SKM-1 treated with dmso at 0.1 percent for 144 hours (cell line): Measurements from ENCODE around the gene SNX30.

Experiments used
- DNase-seq: peaks from one replicate; lab custom pipeline; 2025; ENCODE audit not compliant: unreplicated experiment; lab: John Stamatoyannopoulos, UW

The SNX30 gene

DNA sequence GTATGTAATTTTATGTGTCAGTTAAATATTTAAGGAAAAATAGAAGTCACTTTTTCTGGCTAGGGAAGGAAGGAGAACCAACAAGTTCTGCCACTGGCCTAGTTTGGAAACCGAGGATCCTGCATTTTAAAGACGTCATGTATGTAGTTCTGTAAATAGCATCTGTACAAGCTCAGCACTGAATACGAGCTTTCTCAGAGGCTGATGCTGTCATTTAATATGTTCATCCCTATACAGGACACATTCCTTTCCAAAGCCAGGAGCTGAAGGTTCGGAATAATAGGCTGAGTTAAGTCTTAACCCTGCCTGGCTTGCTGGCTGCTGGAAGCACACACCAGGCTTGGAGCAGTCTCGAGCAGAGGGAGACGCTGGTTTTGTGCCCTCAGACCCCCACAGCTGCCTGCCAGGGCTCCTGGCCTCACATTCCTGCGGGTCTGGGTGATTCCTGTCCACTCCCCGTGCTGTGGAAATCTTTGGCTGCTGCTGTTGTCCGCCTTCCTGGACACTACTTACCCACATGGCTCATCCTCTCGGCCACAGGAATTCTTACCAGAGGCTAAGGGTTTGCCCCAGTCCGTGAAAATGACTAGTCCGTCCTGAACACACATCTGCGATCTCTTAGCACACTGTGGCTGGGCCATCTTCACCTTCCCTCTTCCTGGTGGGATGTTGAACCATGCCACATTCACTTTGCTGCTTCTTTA, 103.5 kb downstream of the SNX30 start:
- DNase-seq = no peak

DNA sequence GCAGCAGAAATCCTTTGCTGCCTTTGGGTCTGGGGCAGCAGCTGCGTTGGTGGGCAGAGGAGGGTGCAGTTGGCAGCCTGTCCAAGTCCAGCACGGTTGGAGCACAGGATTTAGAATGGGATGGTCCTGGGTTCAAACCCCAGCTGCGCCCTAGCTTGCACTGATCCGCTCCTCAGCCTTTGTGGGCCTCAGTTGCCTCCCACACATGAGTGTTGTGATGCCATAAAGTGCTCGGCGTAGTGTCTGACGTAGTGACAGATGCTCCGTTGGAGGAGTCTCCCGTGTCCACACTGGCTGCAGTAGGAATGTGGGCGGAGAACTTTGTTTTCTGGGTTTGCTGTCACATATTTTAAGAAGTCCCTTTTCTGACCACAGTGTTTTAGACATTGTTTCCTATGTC, 104.1 kb downstream of the SNX30 start:
- no peak for DNase-seq

DNA sequence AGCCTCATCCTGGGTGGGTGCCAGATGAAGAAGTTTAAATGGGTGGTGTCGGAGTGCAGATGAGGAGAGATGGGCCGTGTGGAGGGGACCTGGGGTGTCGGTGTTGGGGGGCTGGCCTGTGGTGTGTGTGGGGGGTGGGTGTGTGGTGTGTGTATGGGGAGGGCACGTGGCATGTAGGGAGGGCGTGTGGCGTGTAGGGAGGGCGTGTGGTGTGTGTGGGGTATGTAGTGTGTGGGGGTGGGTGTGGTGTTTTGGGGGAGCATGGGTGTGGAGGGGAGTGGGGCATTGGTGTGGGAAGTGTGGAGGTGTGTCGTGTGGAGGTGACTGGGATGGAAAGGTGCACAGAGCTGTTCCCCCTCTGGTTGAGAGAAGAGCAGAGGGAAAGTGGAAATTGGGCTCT, 105.6 kb downstream of the SNX30 start:
- DNase-seq = no peak

DNA sequence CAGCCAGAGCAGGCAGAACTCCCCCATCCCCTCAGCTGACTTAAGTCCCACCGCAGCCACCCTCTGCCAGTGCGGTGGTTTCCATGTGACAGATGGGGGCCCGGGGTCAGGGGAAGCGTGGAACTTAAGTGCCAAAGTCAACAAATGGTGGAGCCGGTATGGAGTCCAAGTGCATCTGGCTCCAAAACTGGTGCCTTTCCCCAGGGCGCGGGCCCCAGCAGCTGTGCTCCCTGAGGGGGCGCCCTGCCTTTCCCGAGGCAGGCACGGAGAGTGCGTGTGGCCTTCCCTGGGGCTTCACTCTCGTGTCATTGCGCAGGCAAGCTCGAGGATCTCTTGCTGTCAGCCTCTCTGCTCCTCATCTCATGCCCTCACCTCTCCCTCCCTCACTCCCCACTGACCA, 106.3 kb downstream of the SNX30 start:
- no peak for DNase-seq

DNA sequence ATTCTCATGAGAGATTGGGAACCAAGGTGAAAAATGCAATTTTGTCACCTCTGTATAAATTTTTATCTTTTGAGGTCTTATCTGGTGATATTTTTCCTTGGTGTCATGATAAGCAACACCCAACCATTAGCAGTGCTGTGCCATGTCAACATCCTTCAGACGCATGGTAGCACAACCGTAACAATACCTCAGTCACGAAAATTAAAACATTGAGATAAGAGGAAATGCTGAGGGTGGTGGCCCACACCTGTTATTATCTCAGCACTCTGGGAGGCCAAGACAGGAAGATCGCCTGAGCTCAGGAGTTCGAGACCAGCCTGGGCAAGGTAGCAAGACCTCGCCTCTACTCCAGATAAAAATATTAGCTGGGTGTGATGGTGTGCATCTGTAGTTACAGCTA, 107.4 kb downstream of the SNX30 start:
- no peak for DNase-seq

DNA sequence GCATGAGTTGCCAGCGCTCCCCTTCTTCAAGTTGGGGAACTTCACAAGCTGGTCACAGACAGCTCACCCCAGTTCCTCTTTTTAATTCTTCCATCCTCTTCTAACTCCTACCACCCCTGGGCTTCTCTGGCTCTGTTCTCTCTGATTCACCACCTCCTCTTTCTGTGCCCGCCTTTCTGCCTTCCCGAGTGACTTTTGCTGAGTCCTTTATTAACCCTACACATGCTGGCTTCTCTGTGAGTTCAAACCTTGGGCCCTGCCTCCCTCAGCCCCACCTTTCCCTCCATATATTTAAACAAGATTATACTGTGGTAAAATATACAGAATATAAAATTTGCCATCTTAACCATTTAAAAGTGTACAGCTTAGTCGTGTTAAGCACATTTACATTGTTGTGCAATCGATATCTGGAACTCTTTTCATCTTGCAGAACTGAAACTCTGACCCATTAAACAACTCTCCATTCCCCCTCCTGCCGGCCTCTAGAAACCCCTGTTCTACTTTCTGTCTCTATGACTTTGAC, 108.1 kb downstream of the SNX30 start:
- DNase-seq = peak; percentile 88

DNA sequence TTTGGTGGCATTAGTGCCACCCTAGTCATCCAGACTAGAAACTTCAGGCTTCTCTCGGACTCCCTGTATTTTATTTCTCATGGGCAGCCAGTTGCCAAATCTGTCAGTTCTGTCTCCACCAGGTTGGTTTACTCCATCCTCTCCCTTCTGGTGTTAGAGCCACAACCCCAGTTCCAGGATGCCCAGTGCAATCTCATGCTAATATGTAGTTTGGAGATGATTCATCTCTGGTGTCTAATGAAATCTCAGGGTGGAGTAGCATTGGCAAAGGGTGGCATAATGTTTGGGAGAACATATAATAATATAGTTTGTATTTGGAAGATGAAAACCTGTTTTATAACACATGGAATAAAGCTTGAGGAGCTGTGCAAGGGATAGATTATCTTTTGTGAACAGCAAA, 109.9 kb downstream of the SNX30 start:
- no peak for DNase-seq

DNA sequence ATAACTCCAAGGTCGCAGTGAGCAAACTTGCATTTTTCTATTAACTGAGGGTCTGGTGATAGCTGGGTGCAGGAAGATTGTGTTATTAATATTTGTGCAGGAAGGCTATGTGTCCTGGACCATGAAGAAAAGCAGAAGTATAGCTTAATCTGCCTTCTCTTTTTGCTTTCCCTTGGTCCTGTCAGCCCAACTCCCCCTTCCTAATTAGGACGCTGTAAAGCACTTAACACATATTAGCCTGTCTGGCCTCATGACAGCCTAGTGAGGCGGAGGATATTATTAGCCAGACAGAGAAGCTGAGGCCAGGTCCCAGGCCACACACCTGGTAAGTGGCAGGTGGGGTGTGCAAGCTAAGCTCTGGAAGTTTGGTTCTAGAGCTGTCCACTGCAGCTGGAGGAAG, 110.6 kb downstream of the SNX30 start:
- DNase-seq = peak; percentile 8

DNA sequence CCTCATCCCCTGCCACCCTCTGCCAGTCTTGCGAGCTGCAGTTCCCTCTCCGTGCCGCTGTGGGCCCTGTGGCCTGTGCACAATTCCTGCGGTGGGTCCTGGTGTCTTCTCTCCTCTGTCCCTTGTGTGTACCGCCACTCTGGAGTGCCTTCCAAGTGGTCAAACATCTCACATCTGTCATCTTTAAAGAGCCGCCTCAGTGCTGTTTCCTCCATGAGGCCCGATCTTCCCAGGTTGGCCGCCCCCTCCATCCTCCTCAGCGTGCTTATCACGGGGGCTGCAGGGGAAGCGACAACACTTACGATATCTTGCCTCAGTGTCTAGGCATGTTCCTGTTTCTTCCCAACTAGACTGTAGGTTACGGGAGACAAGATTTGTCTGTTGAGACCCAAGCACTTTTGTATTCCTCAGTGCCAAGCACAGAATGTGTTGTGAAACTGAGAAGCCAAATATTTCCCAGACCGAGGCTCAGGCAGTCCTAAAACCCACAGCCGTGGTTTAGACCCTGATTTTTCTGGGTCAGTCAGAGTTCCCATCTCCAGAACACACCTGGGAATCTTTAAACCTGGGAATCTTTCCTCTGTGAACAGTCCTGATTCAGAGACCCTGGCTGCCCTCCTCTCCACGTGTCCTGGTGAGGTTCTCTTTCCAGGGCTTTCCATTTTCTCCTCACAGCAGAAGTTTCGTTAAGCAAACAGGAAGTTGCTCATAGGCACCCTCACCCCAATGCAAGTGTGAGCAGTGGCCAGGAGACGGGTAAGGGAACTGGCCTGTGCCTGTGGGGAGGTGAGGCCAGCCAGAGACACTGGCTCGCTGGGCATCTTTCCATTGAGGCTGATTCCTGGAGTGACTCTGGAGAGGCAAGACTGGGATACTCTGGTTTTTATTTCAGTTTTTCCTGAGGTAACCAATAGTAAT, 111.3 kb downstream of the SNX30 start:
- peak; percentile 46 for DNase-seq

DNA sequence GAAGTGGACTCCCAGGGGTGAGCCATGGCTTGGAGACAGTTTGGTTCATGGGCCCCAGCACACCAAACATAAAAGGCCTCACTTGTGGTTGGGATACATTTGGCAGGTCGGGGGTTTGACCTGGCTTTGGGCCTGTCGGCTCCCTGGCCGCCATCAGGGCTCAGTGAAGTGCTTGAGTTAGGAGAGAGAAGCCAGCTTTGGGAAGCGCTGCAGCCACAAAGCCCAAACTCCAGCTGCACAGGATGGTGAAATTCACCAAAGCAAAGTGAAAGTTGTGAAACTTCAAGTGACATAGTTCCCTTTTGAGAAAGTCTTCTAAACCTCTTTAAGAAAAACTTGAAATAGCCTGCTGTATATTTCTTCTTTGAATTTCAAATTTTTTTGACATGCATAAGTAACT, 112.7 kb downstream of the SNX30 start:
- DNase-seq = peak; percentile 67

DNA sequence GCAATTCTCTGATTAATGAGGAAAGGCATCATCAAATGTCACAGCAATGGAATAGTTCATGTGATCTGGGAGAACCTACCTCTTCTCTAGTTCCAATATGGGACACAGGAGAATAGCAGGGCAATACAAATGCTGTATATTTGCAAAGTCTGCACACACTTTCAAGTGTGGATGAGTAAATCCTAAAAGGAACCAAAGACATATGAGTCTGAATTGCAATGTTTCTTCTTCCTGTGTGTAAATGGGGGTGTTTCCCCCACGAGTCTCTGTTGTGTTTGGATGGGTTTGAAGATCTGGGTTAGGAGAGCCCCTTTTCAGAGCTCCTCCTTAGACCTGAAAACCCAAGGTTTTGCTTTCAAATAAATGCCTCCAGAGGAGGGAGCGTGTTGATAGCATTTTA, 113.2 kb downstream of the SNX30 start:
- DNase-seq = no peak

DNA sequence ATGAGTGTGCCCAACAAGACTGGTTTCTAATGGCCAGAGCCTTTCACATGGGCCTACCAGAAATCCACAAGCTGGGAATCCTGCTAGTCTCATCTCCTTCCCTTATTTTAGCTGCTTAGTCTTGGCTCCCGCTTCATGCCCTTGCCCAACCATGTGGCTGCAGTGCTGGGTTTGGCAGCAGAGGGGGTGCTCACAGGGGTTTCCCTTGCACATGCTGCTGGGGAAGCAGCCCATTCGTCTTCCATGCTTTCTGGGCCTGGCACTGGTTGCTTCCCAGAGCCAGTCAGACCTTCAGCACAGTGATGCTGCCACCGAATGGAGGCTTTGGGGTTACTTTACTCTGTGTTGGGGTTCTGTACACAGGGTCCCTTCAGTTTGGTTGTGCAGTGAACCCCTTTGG, 113.8 kb downstream of the SNX30 start:
- DNase-seq = no peak

DNA sequence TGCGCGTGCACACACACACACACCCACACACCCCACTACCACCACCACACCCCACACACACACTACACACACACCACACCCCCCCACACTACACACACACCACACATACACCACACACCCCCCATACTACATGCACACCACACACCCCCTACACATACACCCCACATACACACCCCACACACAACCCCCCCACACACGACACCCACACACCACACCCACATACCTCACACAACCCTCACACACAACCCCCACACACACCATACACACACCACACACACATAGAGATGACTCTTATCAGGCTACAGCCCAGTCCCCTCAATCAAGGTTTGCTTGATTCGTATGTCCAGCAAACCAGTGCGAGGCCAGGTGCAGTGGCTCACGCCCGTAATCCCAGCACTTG, 114.4 kb downstream of the SNX30 start:
- DNase-seq = no peak

DNA sequence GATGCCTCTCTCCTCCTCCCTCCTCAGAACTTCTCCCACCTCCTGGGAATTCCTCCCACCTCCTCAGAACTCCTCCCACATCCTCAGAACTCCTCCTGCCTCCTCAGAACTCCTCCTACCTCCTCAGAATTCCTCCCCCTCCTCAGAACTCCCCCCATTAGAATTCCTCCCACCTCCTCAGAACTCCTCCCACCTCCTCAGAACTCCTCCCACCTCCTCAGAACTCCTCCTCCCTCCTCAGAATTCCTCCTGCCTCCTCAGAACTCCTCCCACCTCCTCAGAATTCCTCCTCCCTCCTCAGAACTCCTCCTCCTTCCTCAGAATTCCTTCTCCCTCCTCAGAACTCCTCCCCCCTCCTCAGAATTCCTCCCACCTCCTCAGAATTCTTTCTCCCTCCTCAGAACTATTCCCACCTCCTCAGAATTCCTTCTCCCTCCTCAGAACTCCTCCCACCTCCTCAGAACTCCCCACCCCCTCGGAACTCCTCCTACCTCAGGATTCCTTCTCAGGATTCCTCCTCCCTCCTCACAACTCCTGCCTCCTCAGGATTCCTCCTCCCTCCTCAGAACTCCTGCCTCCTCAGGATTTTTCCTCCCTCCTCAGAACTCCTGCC, 116.2 kb downstream of the SNX30 start:
- DNase-seq = no peak

DNA sequence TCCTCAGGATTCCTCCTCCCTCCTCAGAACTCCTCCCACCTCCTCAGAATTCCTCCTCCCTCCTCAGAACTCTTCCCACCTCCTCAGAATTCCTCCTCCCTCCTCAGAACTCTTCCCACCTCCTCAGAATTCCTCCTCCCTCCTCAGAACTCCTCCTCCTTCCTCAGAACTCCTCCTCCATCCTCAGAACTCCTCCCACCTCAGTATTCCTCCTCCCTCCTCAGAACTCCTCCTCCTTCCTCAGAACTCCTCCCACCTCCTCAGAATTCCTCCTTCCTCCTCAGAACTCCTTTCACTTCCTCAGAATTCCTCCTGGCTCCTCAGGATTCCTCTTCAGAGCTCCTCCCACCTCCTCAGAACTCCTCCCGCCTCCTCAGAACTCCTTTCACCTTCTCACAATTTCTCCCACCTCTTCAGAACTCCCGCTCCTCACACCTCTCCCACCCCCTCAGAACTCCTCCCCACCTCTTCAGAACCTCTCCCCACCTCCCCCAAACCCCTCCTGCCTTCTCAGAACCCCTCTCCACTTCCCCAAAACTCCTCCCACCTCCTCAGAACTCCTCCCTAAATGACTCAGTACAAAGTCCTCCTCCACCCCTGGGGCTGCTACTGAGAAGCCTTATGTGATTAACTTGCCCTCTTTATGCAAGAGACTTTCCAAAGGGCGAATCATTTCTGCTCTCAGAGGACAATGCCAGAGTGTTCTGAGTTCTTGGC, 116.9 kb downstream of the SNX30 start:
- DNase-seq = no peak

DNA sequence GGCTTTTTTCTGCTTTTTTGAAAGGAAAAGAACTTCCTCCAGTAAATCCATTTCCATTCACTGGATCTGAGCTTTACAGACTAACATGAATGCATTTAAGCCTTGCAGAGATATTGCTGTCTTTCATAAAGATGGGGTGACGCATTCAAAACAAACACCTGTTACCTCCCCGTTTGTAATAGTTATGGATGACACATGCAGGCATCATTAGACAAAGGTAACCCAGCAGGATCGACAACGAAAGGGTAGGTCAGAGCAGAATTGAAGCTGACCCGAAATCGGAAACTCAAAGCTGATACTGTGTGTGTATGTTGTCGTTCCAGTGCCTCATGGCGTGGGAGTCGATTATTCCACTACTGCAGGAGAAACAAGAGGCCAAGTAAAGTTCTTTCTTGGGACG, 117.9 kb downstream of the SNX30 start:
- no peak for DNase-seq

DNA sequence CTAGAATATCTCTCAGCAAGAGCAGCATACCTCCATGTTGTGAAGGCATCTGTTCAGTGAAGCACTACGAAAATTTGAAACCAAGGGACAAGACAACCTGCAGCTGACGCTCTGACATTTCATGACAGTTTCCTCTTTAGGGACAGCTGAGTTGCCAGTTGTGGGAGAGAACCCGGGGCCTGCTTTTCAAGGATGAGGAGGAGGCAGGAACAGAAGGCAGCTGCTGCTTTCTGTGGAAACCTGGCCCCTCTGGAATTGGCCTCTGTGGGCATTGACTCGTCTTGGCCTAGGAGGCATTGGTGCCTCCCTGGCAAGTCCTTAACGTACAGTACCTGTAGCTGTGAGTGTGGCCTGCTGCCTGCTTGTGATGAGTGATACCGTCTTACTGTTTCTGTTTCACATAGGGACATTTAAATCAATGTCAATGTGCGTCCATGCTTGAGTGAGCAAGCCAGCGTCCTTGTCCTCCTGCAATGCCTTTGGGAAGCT, 118.5 kb downstream of the SNX30 start:
- DNase-seq = no peak

DNA sequence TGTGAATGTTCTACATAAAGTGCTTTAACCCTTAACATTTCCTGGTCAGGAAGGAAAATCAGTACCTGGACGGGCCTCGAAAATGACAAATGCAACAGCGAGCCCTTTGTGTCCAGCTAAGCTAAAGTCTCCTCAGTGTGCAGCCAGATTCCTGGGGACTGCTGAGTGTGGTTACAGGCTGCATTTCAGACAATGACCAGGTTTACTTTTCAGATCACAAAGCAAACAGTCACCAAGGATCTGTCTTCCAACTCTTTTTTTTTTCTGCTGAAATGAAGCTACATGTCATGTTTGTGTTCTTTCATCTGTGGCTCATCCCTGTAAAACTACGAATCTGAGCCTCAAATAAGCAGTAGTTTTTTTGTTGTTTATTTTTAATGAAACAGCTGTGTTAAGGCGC, 119.4 kb downstream of the SNX30 start:
- DNase-seq = no peak

DNA sequence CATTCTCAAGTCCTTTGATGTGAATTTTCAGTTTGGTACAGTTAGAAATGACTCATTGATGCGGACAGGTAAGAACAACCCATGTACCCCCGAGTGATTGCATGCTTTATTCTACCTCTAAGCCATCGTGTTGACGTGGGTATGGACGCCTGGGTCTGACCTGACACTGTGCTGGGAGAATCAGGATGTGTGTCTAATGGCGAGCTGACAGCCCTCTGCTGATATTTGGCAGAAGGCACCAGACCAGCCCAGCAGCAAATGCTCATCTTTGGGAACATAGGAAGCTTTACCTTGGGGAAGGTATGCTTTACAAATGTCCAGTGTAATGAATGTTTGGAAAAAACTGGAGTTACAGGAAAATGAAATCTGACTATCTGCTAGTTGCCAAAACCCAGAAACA, 120.0 kb downstream of the SNX30 start:
- DNase-seq = no peak

DNA sequence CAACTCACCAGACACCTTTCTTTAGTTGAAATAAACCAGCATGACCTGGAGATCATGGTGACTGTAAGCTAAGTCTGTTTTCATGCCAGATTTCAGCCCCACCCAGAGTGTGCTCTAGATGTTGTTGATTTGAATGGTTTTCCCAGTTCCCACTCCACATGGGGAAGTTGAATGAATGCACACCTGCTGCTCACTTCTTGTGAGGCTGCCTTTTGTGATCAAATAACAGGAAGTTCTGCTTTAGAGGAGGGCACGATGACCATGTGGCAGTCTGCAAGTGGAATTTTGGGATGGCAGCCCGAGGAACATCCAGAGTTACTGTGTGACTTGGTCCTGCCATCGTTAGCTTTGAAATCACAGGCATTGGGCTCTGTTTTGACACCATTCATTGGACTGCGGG, 121.5 kb downstream of the SNX30 start:
- no peak for DNase-seq

DNA sequence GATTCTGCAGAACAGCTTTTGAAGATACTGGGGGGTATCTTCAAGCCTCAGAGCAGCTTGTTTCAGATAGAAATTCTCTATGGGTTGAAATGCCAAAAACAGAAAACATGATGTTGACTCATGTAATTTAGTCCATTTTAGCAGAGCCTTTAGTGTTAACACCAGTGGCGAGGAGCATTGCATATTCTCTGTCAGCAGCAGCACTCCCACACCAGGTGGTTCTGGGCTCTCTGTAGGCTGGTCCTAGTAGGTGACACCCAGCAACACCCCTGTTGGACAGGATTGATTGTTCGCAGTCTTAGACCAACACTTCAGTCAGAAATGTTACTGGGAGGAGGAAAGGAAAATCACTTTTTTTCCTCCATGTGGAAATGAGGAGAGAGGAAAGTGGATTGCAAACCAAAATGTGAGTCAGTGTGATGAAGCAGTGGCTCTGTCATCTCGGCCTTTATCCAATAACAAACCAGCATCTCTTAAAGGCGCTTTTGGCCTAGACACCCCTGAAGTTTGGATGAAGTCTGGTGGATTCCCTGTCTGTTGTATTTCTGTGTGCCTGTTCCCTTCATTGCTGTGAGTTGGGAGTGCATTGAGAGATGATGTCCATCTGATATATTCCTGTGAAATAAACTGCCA, 123.3 kb downstream of the SNX30 start:
- DNase-seq = no peak
